Measurements from ENCODE around the gene NOL4L. TPM values are rescaled to one million over a fixed set of nuclear protein-coding genes. Genes with fewer than 3 reads are reported as not detected.
"Not testable (repeated sequence)": the region's sequence is repeated elsewhere in the genome, so short reads cannot be mapped to it uniquely, and the experiment has no call there.

The NOL4L gene
- polyA plus RNA-seq, 3 donors = 1.1 to 30.9 (median 2.8) TPM

DNA sequence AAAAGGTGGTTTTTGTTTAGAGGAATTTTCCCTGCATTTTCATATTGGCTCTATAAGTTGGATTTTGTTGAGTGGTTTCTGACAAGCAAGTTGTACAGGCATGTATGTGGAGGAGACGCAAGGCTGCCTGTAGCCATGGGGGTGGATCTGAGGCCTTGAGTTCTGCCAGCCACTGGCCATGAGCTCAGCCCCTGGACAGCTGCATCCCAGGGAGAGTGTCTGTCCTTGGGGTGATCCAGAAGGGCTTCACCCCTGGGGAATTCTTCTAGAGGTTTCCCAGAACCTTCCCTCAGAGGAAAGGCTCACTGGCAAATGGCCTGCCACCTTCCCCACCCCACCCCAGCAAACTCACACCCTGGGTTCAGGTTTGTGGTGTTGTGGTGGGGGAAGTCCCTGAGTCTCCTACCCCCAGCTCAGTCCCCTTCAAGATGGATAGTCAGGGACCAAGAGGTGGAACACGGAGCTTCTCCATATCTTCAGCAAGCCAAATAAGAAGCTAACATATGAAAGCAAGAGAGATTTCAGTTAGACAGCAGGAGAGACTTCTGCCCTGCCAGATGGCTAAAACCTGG lies 11.6 kb upstream of the NOL4L start:
- Histone ChIP-seq H3K36me3 (replicated peaks in 1 of 2; ENCODE audit: control insufficient read depth in 1 of 2, insufficient read depth in 2 of 2, low read length in 2 of 2) (no peaks in the 10 kb centered on the region), H3K27ac (ENCODE audit: low read depth in 1 of 2, low read length in 2 of 2) (no peak overlapping the region), H2AFZ (ENCODE audit: insufficient read depth, low read depth, low read length, poor library complexity, severe bottlenecking) (no peak overlapping the region), H4K20me1 (ENCODE audit: insufficient read depth, low read length) (no peaks in the 10 kb centered on the region), H3K79me2 (ENCODE audit: insufficient read depth, low read length) (no peaks in the 10 kb centered on the region), H3K9me3 (replicated peaks in 1 of 2; ENCODE audit: control insufficient read depth in 1 of 2, insufficient read depth in 1 of 2, low read length in 2 of 2) (no peaks in the 10 kb centered on the region), H3K27me3 (ENCODE audit: control insufficient read depth in 2 of 2, insufficient read depth in 2 of 2, low read length in 2 of 2) (no peaks in the 10 kb centered on the region), H3K4me2 (replicated peaks; ENCODE audit: extremely low read depth, low read length, poor library complexity, severe bottlenecking) (no peak overlapping the region), H3K4me1 (ENCODE audit: control insufficient read depth in 1 of 2, insufficient read depth in 2 of 2, low read length in 2 of 2) (peaks cover 5 to 9% of the 10 kb centered on the region in 2 donors), H3K9ac (ENCODE audit: insufficient read depth, low read length, poor library complexity, severe bottlenecking) (no peak overlapping the region), H3K4me3 (replicated peaks in 1 of 3; ENCODE audit: low read depth in 2 of 3, low read length in 3 of 3) (no peak overlapping the region)
- no peak overlapping the region for H3K4me3 Mint-ChIP-seq
- intact Hi-C loops (cut with micrococcal nuclease) = no loop called here
- H3K36me3 Mint-ChIP-seq = no peaks in the 10 kb centered on the region
- peaks cover 0 to 3% (median 2%) of the 10 kb centered on the region in 3 donors for H3K27me3 Mint-ChIP-seq (ENCODE audit: low read depth in 3 of 3)
- DNase-seq = no peak
- WGBS (ENCODE audit: insufficient coverage) = 43% methylated on average over 1 of the region's 2 CpGs
- no peaks in the 10 kb centered on the region for H3K9me3 Mint-ChIP-seq
- peaks cover 8% of the 10 kb centered on the region for H3K4me1 Mint-ChIP-seq
- no peak overlapping the region for H3K27ac Mint-ChIP-seq
- TF ChIP-seq, protein P1, sequence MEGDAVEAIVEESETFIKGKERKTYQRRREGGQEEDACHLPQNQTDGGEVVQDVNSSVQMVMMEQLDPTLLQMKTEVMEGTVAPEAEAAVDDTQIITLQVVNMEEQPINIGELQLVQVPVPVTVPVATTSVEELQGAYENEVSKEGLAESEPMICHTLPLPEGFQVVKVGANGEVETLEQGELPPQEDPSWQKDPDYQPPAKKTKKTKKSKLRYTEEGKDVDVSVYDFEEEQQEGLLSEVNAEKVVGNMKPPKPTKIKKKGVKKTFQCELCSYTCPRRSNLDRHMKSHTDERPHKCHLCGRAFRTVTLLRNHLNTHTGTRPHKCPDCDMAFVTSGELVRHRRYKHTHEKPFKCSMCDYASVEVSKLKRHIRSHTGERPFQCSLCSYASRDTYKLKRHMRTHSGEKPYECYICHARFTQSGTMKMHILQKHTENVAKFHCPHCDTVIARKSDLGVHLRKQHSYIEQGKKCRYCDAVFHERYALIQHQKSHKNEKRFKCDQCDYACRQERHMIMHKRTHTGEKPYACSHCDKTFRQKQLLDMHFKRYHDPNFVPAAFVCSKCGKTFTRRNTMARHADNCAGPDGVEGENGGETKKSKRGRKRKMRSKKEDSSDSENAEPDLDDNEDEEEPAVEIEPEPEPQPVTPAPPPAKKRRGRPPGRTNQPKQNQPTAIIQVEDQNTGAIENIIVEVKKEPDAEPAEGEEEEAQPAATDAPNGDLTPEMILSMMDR (IDR thresholded peaks at IDR 0.05) = no peak

DNA sequence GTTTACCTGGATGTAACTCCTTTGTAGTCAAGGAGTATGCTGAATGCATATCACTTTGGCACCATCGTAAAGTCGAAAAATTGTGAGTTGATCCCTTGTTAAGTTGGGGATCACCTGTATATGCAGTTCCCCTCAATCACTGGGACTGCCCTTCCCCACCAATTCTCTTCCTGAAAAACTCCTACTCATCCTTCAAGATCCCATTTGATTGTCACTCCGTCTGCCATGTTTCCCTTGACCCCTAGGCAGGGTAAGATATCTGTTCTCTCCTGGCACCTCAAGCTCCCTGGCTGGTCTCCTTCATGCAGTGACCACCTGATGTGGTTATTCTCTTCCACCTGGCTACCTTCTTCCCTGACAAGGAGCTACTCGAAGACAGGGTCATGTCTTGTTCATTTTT lies 10.0 kb upstream of the NOL4L start:
- Histone ChIP-seq H3K4me1 (ENCODE audit: control insufficient read depth in 1 of 2, insufficient read depth in 2 of 2, low read length in 2 of 2) (no peaks in the 10 kb centered on the region), H2AFZ (ENCODE audit: insufficient read depth, low read depth, low read length, poor library complexity, severe bottlenecking) (no peak overlapping the region), H4K20me1 (ENCODE audit: insufficient read depth, low read length) (no peaks in the 10 kb centered on the region), H3K4me2 (replicated peaks; ENCODE audit: extremely low read depth, low read length, poor library complexity, severe bottlenecking) (no peak overlapping the region), H3K9ac (ENCODE audit: insufficient read depth, low read length, poor library complexity, severe bottlenecking) (no peak overlapping the region), H3K79me2 (ENCODE audit: insufficient read depth, low read length) (no peaks in the 10 kb centered on the region), H3K27me3 (ENCODE audit: control insufficient read depth in 2 of 2, insufficient read depth in 2 of 2, low read length in 2 of 2) (no peaks in the 10 kb centered on the region), H3K4me3 (replicated peaks in 1 of 3; ENCODE audit: low read depth in 2 of 3, low read length in 3 of 3) (no peak overlapping the region), H3K36me3 (replicated peaks in 1 of 2; ENCODE audit: control insufficient read depth in 1 of 2, insufficient read depth in 2 of 2, low read length in 2 of 2) (no peaks in the 10 kb centered on the region), H3K27ac (ENCODE audit: low read depth in 1 of 2, low read length in 2 of 2) (no peak overlapping the region), H3K9me3 (replicated peaks in 1 of 2; ENCODE audit: control insufficient read depth in 1 of 2, insufficient read depth in 1 of 2, low read length in 2 of 2) (no peaks in the 10 kb centered on the region)
- Mint-ChIP-seq H3K27me3 (ENCODE audit: low read depth in 3 of 3) (peaks cover 0 to 3% (median 2%) of the 10 kb centered on the region in 3 donors), H3K4me3 (no peak overlapping the region), H3K9me3 (no peaks in the 10 kb centered on the region), H3K27ac (no peak overlapping the region), H3K36me3 (no peaks in the 10 kb centered on the region), H3K4me1 (no peaks in the 10 kb centered on the region)
- no peak for DNase-seq
- TF ChIP-seq, protein P1 (IDR thresholded peaks at IDR 0.05) = no peak
- intact Hi-C loops (cut with micrococcal nuclease) = no loop called here
- WGBS (ENCODE audit: insufficient coverage) = 94% methylated on average over 2 of the region's 4 CpGs

DNA sequence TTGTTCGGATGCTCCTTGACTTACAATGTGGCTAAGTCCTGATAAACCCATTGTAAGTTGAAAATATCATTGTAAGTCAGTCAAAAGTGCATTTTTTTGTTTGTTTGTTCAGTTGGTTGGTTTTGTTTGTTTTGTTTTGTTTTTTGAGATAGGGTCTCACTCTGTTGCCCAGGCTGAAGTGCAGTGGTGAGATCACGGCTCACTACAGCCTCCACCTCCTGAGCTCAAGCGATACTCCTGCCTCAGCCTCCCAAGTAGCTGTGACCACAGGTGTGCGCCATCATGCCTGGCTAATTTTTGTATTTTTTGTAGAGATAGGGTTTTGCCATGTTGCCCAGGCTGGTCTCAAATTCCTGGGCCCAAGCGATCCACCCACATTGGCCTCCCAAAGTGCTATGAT lies 9.5 kb upstream of the NOL4L start:
- H3K9me3 Mint-ChIP-seq; H4K20me1 ChIP-seq (ENCODE audit: insufficient read depth, low read length); H3K27ac ChIP-seq (ENCODE audit: low read depth in 1 of 2, low read length in 2 of 2); H3K27me3 ChIP-seq (ENCODE audit: control insufficient read depth in 2 of 2, insufficient read depth in 2 of 2, low read length in 2 of 2); DNase-seq; H3K4me3 Mint-ChIP-seq; H3K4me1 Mint-ChIP-seq; H2AFZ ChIP-seq (ENCODE audit: insufficient read depth, low read depth, low read length, poor library complexity, severe bottlenecking); H3K9me3 ChIP-seq (replicated peaks in 1 of 2; ENCODE audit: control insufficient read depth in 1 of 2, insufficient read depth in 1 of 2, low read length in 2 of 2); H3K9ac ChIP-seq (ENCODE audit: insufficient read depth, low read length, poor library complexity, severe bottlenecking); H3K27ac Mint-ChIP-seq; H3K4me1 ChIP-seq (ENCODE audit: control insufficient read depth in 1 of 2, insufficient read depth in 2 of 2, low read length in 2 of 2); H3K27me3 Mint-ChIP-seq (ENCODE audit: low read depth in 3 of 3); H3K36me3 ChIP-seq (replicated peaks in 1 of 2; ENCODE audit: control insufficient read depth in 1 of 2, insufficient read depth in 2 of 2, low read length in 2 of 2); intact Hi-C loops (cut with micrococcal nuclease); H3K4me2 ChIP-seq (replicated peaks; ENCODE audit: extremely low read depth, low read length, poor library complexity, severe bottlenecking); H3K36me3 Mint-ChIP-seq; H3K79me2 ChIP-seq (ENCODE audit: insufficient read depth, low read length); H3K4me3 ChIP-seq (replicated peaks in 1 of 3; ENCODE audit: low read depth in 2 of 3, low read length in 3 of 3): not testable (repeated sequence)
- WGBS (ENCODE audit: insufficient coverage) = no CpG with 5 or more reads among the region's 5 CpGs

All from CD14-positive monocyte (primary cell).